Parathyroid adenoma (tissue), 2 donors: Measurements from ENCODE around the gene MUC16.

ENCODE experiments used
- H2AFZ ChIP-seq: fragments of 300-600 bp; sonication (generic); one replicate; pipeline ENCODE4 v1.7.0; 2017; ENCODE audit warnings: antibody characterized with exemption, mild to moderate bottlenecking
- H3K27ac ChIP-seq: fragments of 300-600 bp; sonication (generic); one replicate; pipeline ENCODE4 v1.7.0; 2017
- H3K27me3 ChIP-seq: fragments of 300-600 bp; sonication (generic); one replicate; pipeline ENCODE4 v1.7.0; 2017; ENCODE audit warnings: low read length; ENCODE audit not compliant: control insufficient read depth, insufficient read depth
- H3K36me3 ChIP-seq: fragments of 300-600 bp; sonication (generic); one replicate; pipeline ENCODE4 v1.7.0; 2017; ENCODE audit warnings: low read length; ENCODE audit not compliant: control insufficient read depth, insufficient read depth
- H3K4me1 ChIP-seq: fragments of 300-600 bp; sonication (generic); one replicate; pipeline ENCODE4 v1.7.0; 2017; ENCODE audit warnings: control low read depth
- H3K4me2 ChIP-seq: fragments of 300-600 bp; sonication (generic); one replicate; pipeline ENCODE4 v1.7.0; 2017; ENCODE audit warnings: low read length
- H3K4me3 ChIP-seq: fragments of 300-600 bp; sonication (generic); one replicate; pipeline ENCODE4 v1.7.0; 2017; ENCODE audit warnings: low read depth, low read length
- H3K79me2 ChIP-seq: fragments of 300-600 bp; sonication (generic); one replicate; pipeline ENCODE4 v1.7.0; 2017; ENCODE audit warnings: control low read depth
- H3K9ac ChIP-seq: fragments of 300-600 bp; sonication (generic); one replicate; pipeline ENCODE4 v1.7.0; 2017; ENCODE audit warnings: mild to moderate bottlenecking
- H3K9me3 ChIP-seq: fragments of 300-600 bp; sonication (generic); one replicate; pipeline ENCODE4 v1.7.0; 2017; ENCODE audit warnings: low read length; ENCODE audit not compliant: control insufficient read depth
- TF ChIP-seq, protein P1 (sequence below): fragments of 300-600 bp; sonication (generic); IDR thresholded peaks from one replicate; pipeline ENCODE4 v1.7.0; 2017; ENCODE audit warnings: antibody characterized with exemption, mild to moderate bottlenecking
- donor health status: primary hyperparathyroidism.

The MUC16 gene

GRCh38 chr19:9010693-9011092 lies 484 bp upstream of the MUC16 start:
- H3K79me2 ChIP-seq, result no peaks in the 10 kb centered on the region
- no peak overlapping the region for H3K9ac ChIP-seq
- H3K9me3 ChIP-seq, result no peaks in the 10 kb centered on the region
- H3K4me1 ChIP-seq, result no peaks in the 10 kb centered on the region
- no peaks in the 10 kb centered on the region for H3K36me3 ChIP-seq
- H3K4me2 ChIP-seq, result no peak overlapping the region
- no peak overlapping the region for H3K27ac ChIP-seq
- H2AFZ ChIP-seq, result no peak overlapping the region
- peaks cover 2% of the 10 kb centered on the region for H3K27me3 ChIP-seq
- TF ChIP-seq, protein P1, sequence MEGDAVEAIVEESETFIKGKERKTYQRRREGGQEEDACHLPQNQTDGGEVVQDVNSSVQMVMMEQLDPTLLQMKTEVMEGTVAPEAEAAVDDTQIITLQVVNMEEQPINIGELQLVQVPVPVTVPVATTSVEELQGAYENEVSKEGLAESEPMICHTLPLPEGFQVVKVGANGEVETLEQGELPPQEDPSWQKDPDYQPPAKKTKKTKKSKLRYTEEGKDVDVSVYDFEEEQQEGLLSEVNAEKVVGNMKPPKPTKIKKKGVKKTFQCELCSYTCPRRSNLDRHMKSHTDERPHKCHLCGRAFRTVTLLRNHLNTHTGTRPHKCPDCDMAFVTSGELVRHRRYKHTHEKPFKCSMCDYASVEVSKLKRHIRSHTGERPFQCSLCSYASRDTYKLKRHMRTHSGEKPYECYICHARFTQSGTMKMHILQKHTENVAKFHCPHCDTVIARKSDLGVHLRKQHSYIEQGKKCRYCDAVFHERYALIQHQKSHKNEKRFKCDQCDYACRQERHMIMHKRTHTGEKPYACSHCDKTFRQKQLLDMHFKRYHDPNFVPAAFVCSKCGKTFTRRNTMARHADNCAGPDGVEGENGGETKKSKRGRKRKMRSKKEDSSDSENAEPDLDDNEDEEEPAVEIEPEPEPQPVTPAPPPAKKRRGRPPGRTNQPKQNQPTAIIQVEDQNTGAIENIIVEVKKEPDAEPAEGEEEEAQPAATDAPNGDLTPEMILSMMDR, result no peak
- no peak overlapping the region for H3K4me3 ChIP-seq

DNA sequence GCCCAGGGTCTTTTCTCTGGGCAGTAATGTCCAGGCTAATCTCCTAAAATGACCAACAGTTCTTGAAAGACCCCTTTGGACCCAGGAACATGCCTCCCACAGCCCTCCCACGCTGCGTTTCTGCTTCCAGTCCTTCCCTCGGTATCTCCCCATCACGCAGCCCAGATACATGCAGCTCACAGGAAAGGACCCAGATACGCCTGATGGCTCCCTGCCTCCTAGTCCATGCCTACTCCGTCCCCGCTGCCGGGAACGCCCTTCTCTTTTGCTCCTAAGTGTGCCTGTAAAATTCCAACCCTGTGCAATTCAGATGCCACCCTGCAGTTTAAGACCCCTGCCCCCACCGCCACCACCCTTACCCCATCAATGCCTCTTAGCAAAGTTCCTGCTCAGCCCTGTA lies 778 bp downstream of the MUC16 start:
- Histone ChIP-seq H3K27me3 (peaks cover 2% of the 10 kb centered on the region), H3K4me1 (no peaks in the 10 kb centered on the region), H3K36me3 (no peaks in the 10 kb centered on the region), H3K27ac (no peak overlapping the region), H2AFZ (no peak overlapping the region), H3K79me2 (no peaks in the 10 kb centered on the region), H3K4me2 (no peak overlapping the region), H3K9me3 (no peaks in the 10 kb centered on the region), H3K4me3 (no peak overlapping the region), H3K9ac (no peak overlapping the region)
- TF ChIP-seq, protein P1, result no peak

DNA sequence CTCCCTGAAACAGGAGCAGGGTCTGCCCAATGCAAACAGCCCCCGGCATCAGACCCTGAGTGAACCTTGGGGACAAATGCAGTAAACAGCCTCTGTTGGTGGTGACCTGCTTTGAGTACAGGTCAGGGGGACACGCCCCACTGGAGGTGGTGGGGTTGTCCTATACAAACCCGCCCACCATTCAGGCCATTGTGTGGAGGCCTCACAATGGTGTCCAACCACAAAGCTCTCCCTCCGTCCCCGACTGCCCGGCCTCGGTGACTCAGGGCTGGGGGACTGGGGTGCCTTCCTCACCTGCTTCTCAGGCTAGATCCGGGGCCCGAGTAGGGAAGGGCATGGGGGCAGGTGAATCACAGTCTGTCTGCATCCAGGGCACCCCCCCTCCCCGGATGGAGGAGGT lies 1.5 kb downstream of the MUC16 start:
- Histone ChIP-seq H3K4me3 (no peak overlapping the region), H3K27ac (no peak overlapping the region), H3K9ac (no peak overlapping the region), H3K36me3 (no peaks in the 10 kb centered on the region), H3K79me2 (no peaks in the 10 kb centered on the region), H3K27me3 (peaks cover 2% of the 10 kb centered on the region), H2AFZ (no peak overlapping the region), H3K4me1 (no peaks in the 10 kb centered on the region), H3K9me3 (no peaks in the 10 kb centered on the region), H3K4me2 (no peak overlapping the region)
- TF ChIP-seq, protein P1, result no peak

GRCh38 chr19:9000933-9001332 lies 9.3 kb downstream of the MUC16 start:
- no peak overlapping the region for H2AFZ ChIP-seq

DNA sequence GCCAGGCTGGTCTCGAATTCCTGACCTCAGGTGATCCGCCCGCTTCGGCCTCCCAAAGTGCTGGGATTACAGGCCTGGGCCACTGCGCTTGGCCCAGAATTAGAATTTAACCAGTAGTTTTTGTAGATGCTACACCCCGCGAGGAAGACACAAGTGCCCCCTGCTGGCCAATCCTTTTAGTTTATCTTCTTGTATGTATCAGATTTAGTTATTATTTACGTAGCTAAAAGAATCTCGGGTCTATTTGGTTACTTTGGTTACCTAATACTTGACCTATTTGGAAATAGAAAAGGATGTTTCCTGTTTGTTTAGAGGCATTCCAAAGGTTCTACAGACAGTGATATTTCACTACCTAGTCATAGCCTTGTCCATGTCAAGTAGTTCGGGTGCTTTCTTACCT lies 22.0 kb downstream of the MUC16 start:
- H3K36me3 ChIP-seq, result no peaks in the 10 kb centered on the region
- H3K27ac ChIP-seq, result no peak overlapping the region
- H2AFZ ChIP-seq, result no peak overlapping the region
- H3K9me3 ChIP-seq, result no peaks in the 10 kb centered on the region
- no peaks in the 10 kb centered on the region for H3K79me2 ChIP-seq
- TF ChIP-seq, protein P1, result no peak
- H3K4me2 ChIP-seq, result no peak overlapping the region
- no peak overlapping the region for H3K4me3 ChIP-seq
- H3K4me1 ChIP-seq, result no peaks in the 10 kb centered on the region
- no peak overlapping the region for H3K9ac ChIP-seq
- H3K27me3 ChIP-seq, result no peaks in the 10 kb centered on the region

More at GRCh38 chr19:9000933-9001332, 9.3 kb downstream of the MUC16 start:
- Histone ChIP-seq H3K9ac (no peak overlapping the region), H3K27me3 (no peaks in the 10 kb centered on the region), H3K79me2 (no peaks in the 10 kb centered on the region), H3K4me1 (no peaks in the 10 kb centered on the region), H3K4me2 (no peak overlapping the region), H3K36me3 (no peaks in the 10 kb centered on the region), H3K27ac (no peak overlapping the region), H3K9me3 (no peaks in the 10 kb centered on the region), H3K4me3 (no peak overlapping the region)
- TF ChIP-seq, protein P1, result no peak
